ENCODE measurements around the gene VSIR. TPM values are rescaled to one million over a fixed set of nuclear protein-coding genes. Genes with fewer than 3 reads are reported as not detected.

VSIR gene
- total and polyA plus RNA-seq, 10 of the 15 experiments (the other 5 are each of a cell fraction or from before 2014, with no cell fraction given) = 0.19 to 12.5 (median 6.7) TPM

DNA sequence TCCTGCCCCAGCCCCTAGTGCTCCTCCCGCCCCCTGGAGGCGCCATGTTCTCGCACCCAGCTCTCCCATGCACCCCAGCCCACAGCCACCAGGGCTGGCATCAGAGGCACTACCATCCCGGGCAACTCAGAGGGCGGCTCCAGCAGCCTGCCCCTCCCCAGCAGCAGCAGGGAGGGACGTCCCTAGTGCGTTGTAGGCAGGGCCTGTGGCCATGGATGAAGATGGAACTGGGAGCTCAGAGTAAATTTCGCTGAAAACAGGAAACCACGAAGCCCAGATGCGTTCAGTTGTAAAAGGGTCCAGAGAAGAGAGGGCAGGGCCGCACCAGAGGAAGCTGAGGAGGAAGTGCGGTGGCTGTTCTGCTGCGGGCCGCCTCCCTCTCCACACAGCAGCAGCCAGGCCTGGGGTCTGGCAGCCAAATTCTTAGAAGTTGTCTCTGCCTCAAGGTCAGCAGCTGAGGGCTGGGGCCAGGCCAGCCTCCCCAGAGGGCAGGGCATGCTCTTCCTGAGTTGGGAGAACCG, 24.6 kb downstream of the VSIR start (continued):
- TF ChIP-seq, protein P1, sequence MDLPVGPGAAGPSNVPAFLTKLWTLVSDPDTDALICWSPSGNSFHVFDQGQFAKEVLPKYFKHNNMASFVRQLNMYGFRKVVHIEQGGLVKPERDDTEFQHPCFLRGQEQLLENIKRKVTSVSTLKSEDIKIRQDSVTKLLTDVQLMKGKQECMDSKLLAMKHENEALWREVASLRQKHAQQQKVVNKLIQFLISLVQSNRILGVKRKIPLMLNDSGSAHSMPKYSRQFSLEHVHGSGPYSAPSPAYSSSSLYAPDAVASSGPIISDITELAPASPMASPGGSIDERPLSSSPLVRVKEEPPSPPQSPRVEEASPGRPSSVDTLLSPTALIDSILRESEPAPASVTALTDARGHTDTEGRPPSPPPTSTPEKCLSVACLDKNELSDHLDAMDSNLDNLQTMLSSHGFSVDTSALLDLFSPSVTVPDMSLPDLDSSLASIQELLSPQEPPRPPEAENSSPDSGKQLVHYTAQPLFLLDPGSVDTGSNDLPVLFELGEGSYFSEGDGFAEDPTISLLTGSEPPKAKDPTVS (IDR thresholded peaks at IDR 0.05; ENCODE audit: low read depth, low read length) = no peak
- TF ChIP-seq, protein P2, sequence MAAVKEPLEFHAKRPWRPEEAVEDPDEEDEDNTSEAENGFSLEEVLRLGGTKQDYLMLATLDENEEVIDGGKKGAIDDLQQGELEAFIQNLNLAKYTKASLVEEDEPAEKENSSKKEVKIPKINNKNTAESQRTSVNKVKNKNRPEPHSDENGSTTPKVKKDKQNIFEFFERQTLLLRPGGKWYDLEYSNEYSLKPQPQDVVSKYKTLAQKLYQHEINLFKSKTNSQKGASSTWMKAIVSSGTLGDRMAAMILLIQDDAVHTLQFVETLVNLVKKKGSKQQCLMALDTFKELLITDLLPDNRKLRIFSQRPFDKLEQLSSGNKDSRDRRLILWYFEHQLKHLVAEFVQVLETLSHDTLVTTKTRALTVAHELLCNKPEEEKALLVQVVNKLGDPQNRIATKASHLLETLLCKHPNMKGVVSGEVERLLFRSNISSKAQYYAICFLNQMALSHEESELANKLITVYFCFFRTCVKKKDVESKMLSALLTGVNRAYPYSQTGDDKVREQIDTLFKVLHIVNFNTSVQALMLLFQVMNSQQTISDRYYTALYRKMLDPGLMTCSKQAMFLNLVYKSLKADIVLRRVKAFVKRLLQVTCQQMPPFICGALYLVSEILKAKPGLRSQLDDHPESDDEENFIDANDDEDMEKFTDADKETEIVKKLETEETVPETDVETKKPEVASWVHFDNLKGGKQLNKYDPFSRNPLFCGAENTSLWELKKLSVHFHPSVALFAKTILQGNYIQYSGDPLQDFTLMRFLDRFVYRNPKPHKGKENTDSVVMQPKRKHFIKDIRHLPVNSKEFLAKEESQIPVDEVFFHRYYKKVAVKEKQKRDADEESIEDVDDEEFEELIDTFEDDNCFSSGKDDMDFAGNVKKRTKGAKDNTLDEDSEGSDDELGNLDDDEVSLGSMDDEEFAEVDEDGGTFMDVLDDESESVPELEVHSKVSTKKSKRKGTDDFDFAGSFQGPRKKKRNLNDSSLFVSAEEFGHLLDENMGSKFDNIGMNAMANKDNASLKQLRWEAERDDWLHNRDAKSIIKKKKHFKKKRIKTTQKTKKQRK (IDR thresholded peaks at IDR 0.05; ENCODE audit: low read depth, low read length) = no peak
- no peak for TF ChIP-seq CHD1 (IDR thresholded peaks at IDR 0.05; ENCODE audit: low read depth, low read length)
- TF ChIP-seq, protein P3, sequence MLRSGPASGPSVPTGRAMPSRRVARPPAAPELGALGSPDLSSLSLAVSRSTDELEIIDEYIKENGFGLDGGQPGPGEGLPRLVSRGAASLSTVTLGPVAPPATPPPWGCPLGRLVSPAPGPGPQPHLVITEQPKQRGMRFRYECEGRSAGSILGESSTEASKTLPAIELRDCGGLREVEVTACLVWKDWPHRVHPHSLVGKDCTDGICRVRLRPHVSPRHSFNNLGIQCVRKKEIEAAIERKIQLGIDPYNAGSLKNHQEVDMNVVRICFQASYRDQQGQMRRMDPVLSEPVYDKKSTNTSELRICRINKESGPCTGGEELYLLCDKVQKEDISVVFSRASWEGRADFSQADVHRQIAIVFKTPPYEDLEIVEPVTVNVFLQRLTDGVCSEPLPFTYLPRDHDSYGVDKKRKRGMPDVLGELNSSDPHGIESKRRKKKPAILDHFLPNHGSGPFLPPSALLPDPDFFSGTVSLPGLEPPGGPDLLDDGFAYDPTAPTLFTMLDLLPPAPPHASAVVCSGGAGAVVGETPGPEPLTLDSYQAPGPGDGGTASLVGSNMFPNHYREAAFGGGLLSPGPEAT (IDR thresholded peaks at IDR 0.05; ENCODE audit: low read depth) = no peak
- no peak; the same call in 1 of the 2 replicates for TF ChIP-seq CBFB (IDR thresholded peaks at IDR 0.05; ENCODE audit: low read depth)
- TF ChIP-seq, protein P4, sequence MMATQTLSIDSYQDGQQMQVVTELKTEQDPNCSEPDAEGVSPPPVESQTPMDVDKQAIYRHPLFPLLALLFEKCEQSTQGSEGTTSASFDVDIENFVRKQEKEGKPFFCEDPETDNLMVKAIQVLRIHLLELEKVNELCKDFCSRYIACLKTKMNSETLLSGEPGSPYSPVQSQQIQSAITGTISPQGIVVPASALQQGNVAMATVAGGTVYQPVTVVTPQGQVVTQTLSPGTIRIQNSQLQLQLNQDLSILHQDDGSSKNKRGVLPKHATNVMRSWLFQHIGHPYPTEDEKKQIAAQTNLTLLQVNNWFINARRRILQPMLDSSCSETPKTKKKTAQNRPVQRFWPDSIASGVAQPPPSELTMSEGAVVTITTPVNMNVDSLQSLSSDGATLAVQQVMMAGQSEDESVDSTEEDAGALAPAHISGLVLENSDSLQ (IDR thresholded peaks at IDR 0.05) = no peak
- TF ChIP-seq NR2F1 (conservative IDR thresholded peaks at IDR 0.05) = no peak
- TF ChIP-seq, protein P5, sequence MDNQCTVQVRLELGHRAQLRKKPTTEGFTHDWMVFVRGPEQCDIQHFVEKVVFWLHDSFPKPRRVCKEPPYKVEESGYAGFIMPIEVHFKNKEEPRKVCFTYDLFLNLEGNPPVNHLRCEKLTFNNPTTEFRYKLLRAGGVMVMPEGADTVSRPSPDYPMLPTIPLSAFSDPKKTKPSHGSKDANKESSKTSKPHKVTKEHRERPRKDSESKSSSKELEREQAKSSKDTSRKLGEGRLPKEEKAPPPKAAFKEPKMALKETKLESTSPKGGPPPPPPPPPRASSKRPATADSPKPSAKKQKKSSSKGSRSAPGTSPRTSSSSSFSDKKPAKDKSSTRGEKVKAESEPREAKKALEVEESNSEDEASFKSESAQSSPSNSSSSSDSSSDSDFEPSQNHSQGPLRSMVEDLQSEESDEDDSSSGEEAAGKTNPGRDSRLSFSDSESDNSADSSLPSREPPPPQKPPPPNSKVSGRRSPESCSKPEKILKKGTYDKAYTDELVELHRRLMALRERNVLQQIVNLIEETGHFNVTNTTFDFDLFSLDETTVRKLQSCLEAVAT (IDR thresholded peaks at IDR 0.05) = no peak
- TF ChIP-seq, protein P6, sequence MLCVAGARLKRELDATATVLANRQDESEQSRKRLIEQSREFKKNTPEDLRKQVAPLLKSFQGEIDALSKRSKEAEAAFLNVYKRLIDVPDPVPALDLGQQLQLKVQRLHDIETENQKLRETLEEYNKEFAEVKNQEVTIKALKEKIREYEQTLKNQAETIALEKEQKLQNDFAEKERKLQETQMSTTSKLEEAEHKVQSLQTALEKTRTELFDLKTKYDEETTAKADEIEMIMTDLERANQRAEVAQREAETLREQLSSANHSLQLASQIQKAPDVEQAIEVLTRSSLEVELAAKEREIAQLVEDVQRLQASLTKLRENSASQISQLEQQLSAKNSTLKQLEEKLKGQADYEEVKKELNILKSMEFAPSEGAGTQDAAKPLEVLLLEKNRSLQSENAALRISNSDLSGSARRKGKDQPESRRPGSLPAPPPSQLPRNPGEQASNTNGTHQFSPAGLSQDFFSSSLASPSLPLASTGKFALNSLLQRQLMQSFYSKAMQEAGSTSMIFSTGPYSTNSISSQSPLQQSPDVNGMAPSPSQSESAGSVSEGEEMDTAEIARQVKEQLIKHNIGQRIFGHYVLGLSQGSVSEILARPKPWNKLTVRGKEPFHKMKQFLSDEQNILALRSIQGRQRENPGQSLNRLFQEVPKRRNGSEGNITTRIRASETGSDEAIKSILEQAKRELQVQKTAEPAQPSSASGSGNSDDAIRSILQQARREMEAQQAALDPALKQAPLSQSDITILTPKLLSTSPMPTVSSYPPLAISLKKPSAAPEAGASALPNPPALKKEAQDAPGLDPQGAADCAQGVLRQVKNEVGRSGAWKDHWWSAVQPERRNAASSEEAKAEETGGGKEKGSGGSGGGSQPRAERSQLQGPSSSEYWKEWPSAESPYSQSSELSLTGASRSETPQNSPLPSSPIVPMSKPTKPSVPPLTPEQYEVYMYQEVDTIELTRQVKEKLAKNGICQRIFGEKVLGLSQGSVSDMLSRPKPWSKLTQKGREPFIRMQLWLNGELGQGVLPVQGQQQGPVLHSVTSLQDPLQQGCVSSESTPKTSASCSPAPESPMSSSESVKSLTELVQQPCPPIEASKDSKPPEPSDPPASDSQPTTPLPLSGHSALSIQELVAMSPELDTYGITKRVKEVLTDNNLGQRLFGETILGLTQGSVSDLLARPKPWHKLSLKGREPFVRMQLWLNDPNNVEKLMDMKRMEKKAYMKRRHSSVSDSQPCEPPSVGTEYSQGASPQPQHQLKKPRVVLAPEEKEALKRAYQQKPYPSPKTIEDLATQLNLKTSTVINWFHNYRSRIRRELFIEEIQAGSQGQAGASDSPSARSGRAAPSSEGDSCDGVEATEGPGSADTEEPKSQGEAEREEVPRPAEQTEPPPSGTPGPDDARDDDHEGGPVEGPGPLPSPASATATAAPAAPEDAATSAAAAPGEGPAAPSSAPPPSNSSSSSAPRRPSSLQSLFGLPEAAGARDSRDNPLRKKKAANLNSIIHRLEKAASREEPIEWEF (IDR thresholded peaks at IDR 0.05; ENCODE audit: insufficient replicate concordance, low read depth, low read length) = no peak
- no peak for TF ChIP-seq ZZZ3 (IDR thresholded peaks at IDR 0.05; ENCODE audit: control insufficient read depth, insufficient read length, low read depth)
